Ishikawa (cell line): ENCODE results near the gene SLFN12L.

ENCODE experiments used
- CEBPB ChIP-seq: IDR thresholded peaks from 2 replicates; pipeline ENCODE4 v1.6.1; 2012
- CREB1 ChIP-seq: IDR thresholded peaks from 2 replicates; pipeline ENCODE4 v1.6.1; 2012; ENCODE audit warnings: low read depth
- EGR1 ChIP-seq: IDR thresholded peaks from 2 replicates; pipeline ENCODE4 v1.6.1; 2012
- EP300 ChIP-seq: IDR thresholded peaks from 2 replicates; pipeline ENCODE4 v1.6.1; 2012; ENCODE audit warnings: borderline replicate concordance
- FOXM1 ChIP-seq: IDR thresholded peaks from 2 replicates; pipeline ENCODE4 v1.6.1; 2012; ENCODE audit warnings: low read depth, borderline replicate concordance
- MAX ChIP-seq: IDR thresholded peaks from 2 replicates; pipeline ENCODE4 v1.6.1; 2012
- NFIC ChIP-seq: IDR thresholded peaks from 2 replicates; pipeline ENCODE4 v1.6.1; 2012
- RAD21 ChIP-seq: IDR thresholded peaks from 2 replicates; pipeline ENCODE4 v1.6.1; 2012; ENCODE audit warnings: low read depth
- TAF1 ChIP-seq: IDR thresholded peaks from 2 replicates; pipeline ENCODE4 v1.6.1; 2012; ENCODE audit warnings: low read depth, mild to moderate bottlenecking
- TCF12 ChIP-seq: IDR thresholded peaks from 2 replicates; pipeline ENCODE4 v1.6.1; 2012; ENCODE audit warnings: low read depth
- TEAD4 ChIP-seq: IDR thresholded peaks from 2 replicates; pipeline ENCODE4 v1.6.1; 2012
- USF1 ChIP-seq: IDR thresholded peaks from 2 replicates; pipeline ENCODE4 v1.6.1; 2012
- YY1 ChIP-seq: IDR thresholded peaks from 2 replicates; pipeline ENCODE4 v1.6.1; 2012; ENCODE audit warnings: low read depth
- ZBTB7A ChIP-seq: IDR thresholded peaks from 2 replicates; pipeline ENCODE4 v1.6.1; 2012; ENCODE audit warnings: low read depth
- TF ChIP-seq, protein P1 (sequence below): IDR thresholded peaks from 2 replicates; pipeline ENCODE4 v1.6.1; 2012; ENCODE audit warnings: low read depth, mild to moderate bottlenecking

The SLFN12L gene

GRCh38 chr17:35555691-35556090 is 18.2 kb upstream of the SLFN12L start:
- TF ChIP-seq FOXM1 (no peak), RAD21 (0 out of 2 replicates have a peak, but pooled peaks have one; percentile 15), USF1 (no peak), TEAD4 (no peak), ZBTB7A (no peak)

DNA sequence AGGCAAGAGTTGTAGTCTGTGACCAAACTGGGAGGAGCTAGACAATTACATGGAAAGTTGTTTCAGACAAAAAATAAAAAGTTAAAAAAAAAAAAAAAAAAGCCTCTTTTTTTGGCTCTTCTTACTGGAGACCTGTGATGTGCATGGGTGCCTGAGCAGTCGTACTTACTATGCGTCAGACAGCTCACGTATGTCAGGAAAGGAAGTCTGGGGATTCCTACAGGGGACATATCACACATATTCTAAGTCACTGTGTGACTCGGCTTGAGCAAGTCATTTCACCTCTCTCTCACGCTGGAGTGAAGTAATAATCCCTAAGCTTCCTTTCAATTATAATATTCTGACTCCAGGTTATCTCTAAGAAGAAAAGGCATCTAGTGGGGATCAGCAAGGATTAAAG is 17.2 kb upstream of the SLFN12L start:
- TF ChIP-seq YY1 (no peak), FOXM1 (no peak), NFIC (no peak), TAF1 (no peak), EGR1 (no peak), CREB1 (no peak), MAX (no peak)

- TF ChIP-seq USF1 = no peak
Observed at GRCh38 chr17:35553310-35553709, 15.8 kb upstream of the SLFN12L start.

GRCh38 chr17:35548978-35549377 is 11.5 kb upstream of the SLFN12L start:
- TF ChIP-seq TEAD4 (no peak), MAX (no peak), CEBPB (no peak), FOXM1 (no peak), EP300 (no peak), TCF12 (no peak), NFIC (no peak), YY1 (no peak), USF1 (no peak), ZBTB7A (no peak), EGR1 (no peak), RAD21 (no peak), CREB1 (no peak), TAF1 (no peak)
- TF ChIP-seq, protein P1, sequence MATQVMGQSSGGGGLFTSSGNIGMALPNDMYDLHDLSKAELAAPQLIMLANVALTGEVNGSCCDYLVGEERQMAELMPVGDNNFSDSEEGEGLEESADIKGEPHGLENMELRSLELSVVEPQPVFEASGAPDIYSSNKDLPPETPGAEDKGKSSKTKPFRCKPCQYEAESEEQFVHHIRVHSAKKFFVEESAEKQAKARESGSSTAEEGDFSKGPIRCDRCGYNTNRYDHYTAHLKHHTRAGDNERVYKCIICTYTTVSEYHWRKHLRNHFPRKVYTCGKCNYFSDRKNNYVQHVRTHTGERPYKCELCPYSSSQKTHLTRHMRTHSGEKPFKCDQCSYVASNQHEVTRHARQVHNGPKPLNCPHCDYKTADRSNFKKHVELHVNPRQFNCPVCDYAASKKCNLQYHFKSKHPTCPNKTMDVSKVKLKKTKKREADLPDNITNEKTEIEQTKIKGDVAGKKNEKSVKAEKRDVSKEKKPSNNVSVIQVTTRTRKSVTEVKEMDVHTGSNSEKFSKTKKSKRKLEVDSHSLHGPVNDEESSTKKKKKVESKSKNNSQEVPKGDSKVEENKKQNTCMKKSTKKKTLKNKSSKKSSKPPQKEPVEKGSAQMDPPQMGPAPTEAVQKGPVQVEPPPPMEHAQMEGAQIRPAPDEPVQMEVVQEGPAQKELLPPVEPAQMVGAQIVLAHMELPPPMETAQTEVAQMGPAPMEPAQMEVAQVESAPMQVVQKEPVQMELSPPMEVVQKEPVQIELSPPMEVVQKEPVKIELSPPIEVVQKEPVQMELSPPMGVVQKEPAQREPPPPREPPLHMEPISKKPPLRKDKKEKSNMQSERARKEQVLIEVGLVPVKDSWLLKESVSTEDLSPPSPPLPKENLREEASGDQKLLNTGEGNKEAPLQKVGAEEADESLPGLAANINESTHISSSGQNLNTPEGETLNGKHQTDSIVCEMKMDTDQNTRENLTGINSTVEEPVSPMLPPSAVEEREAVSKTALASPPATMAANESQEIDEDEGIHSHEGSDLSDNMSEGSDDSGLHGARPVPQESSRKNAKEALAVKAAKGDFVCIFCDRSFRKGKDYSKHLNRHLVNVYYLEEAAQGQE = no peak

- TF ChIP-seq TCF12 (no peak), YY1 (no peak), USF1 (no peak), RAD21 (no peak), CEBPB (no peak), TAF1 (no peak), EGR1 (no peak), NFIC (no peak), TEAD4 (no peak), MAX (no peak), ZBTB7A (no peak), FOXM1 (no peak), EP300 (no peak)
- TF ChIP-seq, protein P1 = no peak
Observed at GRCh38 chr17:35548208-35548810, 10.8 kb upstream of the SLFN12L start.

GRCh38 chr17:35546487-35546886 is 9.0 kb upstream of the SLFN12L start:
- TF ChIP-seq TAF1 = no peak
- TF ChIP-seq USF1 = no peak
- no peak for TF ChIP-seq EP300
- no peak for TF ChIP-seq ZBTB7A
